Smooth muscle cell (in vitro differentiated cells): ENCODE data around the gene RNF166. TPM values are rescaled to one million over a fixed set of nuclear protein-coding genes. Genes with fewer than 3 reads are reported as not detected.

Experiments
- DNase-seq: peaks from one replicate; lab custom pipeline; 2025; ENCODE audit not compliant: unreplicated experiment; lab: John Stamatoyannopoulos, UW
- H2AFZ ChIP-seq: fragments of 200-600 bp; sonication (generic); 2 replicates; pipeline ENCODE4 v1.6.0; 2016; ENCODE audit warnings: antibody characterized with exemption, low read depth, mild to moderate bottlenecking
- H3F3A ChIP-seq: fragments of 200-600 bp; sonication (generic); 2 replicates; pipeline ENCODE4 v1.6.0; 2017; ENCODE audit warnings: antibody characterized with exemption, low read depth
- H3K27ac ChIP-seq: fragments of 200-600 bp; sonication (generic); 2 replicates; pipeline ENCODE4 v1.5.1; 2016; ENCODE audit warnings: low read depth, mild to moderate bottlenecking
- H3K27me3 ChIP-seq: fragments of 200-600 bp; sonication (generic); 2 replicates; pipeline ENCODE4 v1.6.1; 2016; ENCODE audit warnings: low read depth, mild to moderate bottlenecking
- H3K36me3 ChIP-seq: fragments of 200-600 bp; sonication (generic); 2 replicates; pipeline ENCODE4 v1.5.1; 2016; ENCODE audit warnings: low read depth
- H3K4me1 ChIP-seq: fragments of 200-600 bp; sonication (generic); 2 replicates; pipeline ENCODE4 v1.5.1; 2016; ENCODE audit warnings: low read depth
- H3K4me2 ChIP-seq: fragments of 200-600 bp; sonication (generic); 2 replicates; pipeline ENCODE4 v1.6.0; 2016; ENCODE audit warnings: mild to moderate bottlenecking
- H3K4me3 ChIP-seq: fragments of 200-600 bp; sonication (generic); 2 replicates; pipeline ENCODE4 v1.5.1; 2016; ENCODE audit warnings: mild to moderate bottlenecking
- H3K79me2 ChIP-seq: fragments of 200-600 bp; sonication (generic); 2 replicates; pipeline ENCODE4 v1.6.0; 2016; ENCODE audit warnings: low read depth, mild to moderate bottlenecking
- H3K9ac ChIP-seq: fragments of 200-600 bp; sonication (generic); 2 replicates; pipeline ENCODE4 v1.6.0; 2016; ENCODE audit warnings: low read depth
- H3K9me3 ChIP-seq: fragments of 200-600 bp; sonication (generic); replicated peaks from 2 replicates; pipeline ENCODE4 v1.5.1; 2016; ENCODE audit warnings: low read depth
- H4K20me1 ChIP-seq: fragments of 200-600 bp; sonication (generic); 2 replicates; pipeline ENCODE4 v1.6.0; 2016; ENCODE audit warnings: low read depth
- WGBS: methylation state at CpG from one replicate; pipeline ENCODE4 v1.1.7; 2016; ENCODE audit warnings: low lambda C conversion rate; 5-methylcytosine and 5-hydroxymethylcytosine counted together
- polyA plus RNA-seq: library from polyadenylated mRNA; unstranded; fragments of >200 nt; fragmentation: Nextera tagmentation; extraction: Ambion mirVana; gene quantifications from 2 replicates; pipeline ENCODE4 v1.2.1, GENCODE V29; 2016
- total RNA-seq: library from RNA; depleted of rRNA; stranded (reverse); fragments of >200 nt; gene quantifications from 2 replicates; pipeline ENCODE4 v1.2.3, GENCODE V29; 2014
- TF ChIP-seq, protein P1 (sequence below): fragments of 200-600 bp; sonication (generic); IDR thresholded peaks from 2 replicates; pipeline ENCODE4 v1.5.1; 2017; ENCODE audit warnings: borderline replicate concordance, mild to moderate bottlenecking, antibody characterized with exemption; ENCODE audit not compliant: insufficient read depth, poor library complexity, severe bottlenecking

RNF166 gene
- total and polyA plus RNA-seq, 2 experiments from 2014 or later = 10.1 to 17.3 TPM

DNA sequence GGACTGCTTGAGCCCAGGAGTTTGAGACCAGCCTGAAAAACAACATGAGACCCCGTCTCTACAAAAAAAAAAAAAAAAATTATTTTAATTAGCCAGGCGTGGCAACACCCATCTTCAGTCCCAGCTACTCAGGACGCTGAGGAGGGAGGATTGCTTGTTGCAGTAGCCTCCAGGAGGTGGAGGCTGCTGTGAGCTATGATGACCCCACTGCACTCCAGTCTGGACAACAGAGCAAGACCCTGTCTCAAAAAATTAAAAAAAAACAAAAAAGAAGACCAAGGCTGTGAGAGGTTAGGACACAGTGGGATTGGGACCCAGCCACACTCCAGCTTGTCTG lies 18.6 kb downstream of the RNF166 start:
- Histone ChIP-seq H2AFZ (no peak overlapping the region), H3F3A (no peaks in the 10 kb centered on the region), H4K20me1 (no peaks in the 10 kb centered on the region), H3K9me3 (no peaks in the 10 kb centered on the region), H3K4me1 (peaks cover 14% of the 10 kb centered on the region), H3K9ac (no peak overlapping the region), H3K79me2 (no peaks in the 10 kb centered on the region), H3K4me3 (no peak overlapping the region), H3K27ac (no peak overlapping the region), H3K27me3 (peaks cover 38% of the 10 kb centered on the region), H3K36me3 (no peaks in the 10 kb centered on the region), H3K4me2 (no peak overlapping the region)
- 90% methylated on average over 3 of the region's 3 CpGs for WGBS
- DNase-seq = no peak
- TF ChIP-seq, protein P1, sequence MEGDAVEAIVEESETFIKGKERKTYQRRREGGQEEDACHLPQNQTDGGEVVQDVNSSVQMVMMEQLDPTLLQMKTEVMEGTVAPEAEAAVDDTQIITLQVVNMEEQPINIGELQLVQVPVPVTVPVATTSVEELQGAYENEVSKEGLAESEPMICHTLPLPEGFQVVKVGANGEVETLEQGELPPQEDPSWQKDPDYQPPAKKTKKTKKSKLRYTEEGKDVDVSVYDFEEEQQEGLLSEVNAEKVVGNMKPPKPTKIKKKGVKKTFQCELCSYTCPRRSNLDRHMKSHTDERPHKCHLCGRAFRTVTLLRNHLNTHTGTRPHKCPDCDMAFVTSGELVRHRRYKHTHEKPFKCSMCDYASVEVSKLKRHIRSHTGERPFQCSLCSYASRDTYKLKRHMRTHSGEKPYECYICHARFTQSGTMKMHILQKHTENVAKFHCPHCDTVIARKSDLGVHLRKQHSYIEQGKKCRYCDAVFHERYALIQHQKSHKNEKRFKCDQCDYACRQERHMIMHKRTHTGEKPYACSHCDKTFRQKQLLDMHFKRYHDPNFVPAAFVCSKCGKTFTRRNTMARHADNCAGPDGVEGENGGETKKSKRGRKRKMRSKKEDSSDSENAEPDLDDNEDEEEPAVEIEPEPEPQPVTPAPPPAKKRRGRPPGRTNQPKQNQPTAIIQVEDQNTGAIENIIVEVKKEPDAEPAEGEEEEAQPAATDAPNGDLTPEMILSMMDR = no peak

DNA sequence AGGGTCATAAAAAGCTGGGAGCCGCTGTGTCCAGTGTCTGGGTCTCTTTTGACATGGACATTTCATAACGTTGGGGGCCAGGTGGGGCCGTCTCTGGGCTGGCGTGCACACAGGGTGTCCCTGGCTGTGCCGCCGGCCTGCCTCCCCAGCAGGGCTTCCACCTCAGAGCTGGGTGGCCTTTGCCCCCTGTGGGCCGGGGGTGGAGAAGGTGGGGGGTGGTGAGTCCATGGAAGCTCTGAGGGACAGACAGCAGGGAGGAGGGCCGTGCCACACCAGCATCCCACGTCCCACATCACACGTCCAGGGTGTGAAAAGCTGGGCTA lies 19.0 kb downstream of the RNF166 start:
- Histone ChIP-seq H3K4me3 (no peak overlapping the region), H3K27ac (no peak overlapping the region), H3K79me2 (no peaks in the 10 kb centered on the region), H3K4me1 (peaks cover 14% of the 10 kb centered on the region), H3K9ac (no peak overlapping the region), H3K27me3 (peaks cover 38% of the 10 kb centered on the region), H4K20me1 (no peaks in the 10 kb centered on the region), H3K9me3 (no peaks in the 10 kb centered on the region), H3K4me2 (no peak overlapping the region), H3K36me3 (no peaks in the 10 kb centered on the region), H2AFZ (no peak overlapping the region), H3F3A (no peaks in the 10 kb centered on the region)
- WGBS = 86% methylated on average over 10 of the region's 10 CpGs
- DNase-seq = no peak
- TF ChIP-seq, protein P1 = no peak

DNA sequence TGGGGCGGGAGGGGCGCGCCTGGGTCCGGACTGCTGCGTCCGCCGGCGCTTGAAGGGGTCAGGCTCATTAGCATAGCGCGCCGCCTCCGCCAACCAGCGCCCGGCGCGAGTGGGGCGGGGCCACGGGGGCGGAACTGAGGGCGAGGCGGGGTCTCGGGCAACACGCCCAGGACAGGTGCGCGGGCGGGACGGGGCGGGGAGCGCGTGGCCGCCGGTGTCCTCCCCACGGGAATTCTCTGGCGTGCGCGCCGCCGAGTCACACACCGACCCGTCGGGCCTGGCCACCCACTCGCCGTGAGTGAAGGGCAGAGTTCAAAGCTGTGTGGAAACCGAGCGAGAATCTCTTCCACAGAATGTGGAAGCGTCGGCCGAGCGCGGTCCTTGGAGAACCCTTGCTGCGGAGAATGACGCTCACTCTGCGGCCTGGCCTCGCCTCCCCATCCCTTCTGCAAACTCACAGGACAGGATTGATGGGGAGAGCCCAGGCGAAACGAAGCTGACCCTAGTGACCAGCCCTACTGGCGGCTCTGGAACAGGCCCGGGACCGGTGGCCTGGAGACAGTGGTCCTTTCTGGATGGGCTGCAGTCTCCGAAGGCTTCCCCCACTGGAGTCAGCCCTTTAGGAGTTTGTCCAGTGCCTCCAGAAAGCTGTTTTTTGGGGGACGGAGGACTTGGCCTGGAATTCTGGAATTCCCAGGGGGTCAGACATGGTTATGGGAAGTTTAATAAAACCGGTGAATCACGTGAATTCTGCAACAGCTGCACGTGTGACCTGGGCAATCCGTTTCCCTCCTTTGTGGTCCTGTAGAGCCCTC lies 19.6 kb downstream of the RNF166 start, which contains the start of gene SNAI3:
SNAI3 (minus strand) TSS at position 69 of the 815 bp plus-strand sequence. CDS start 101 bp downstream, outside the sequence.
- TF ChIP-seq, protein P1 = no peak
- DNase-seq = peak; percentile 36
- Histone ChIP-seq H3F3A (no peaks in the 10 kb centered on the region), H3K27ac (no peak within 1 kb of the TSS), H3K79me2 (no peaks in the 10 kb centered on the region), H4K20me1 (no peaks in the 10 kb centered on the region), H3K4me3 (peak within 1 kb of the TSS; percentile 67), H2AFZ (peak within 1 kb of the TSS; percentile 42), H3K36me3 (no peaks in the 10 kb centered on the region), H3K27me3 (peaks cover 38% of the 10 kb centered on the region), H3K4me2 (peak within 1 kb of the TSS; percentile 99), H3K9me3 (no peaks in the 10 kb centered on the region), H3K4me1 (peaks cover 14% of the 10 kb centered on the region), H3K9ac (no peak within 1 kb of the TSS)
- WGBS = 22% methylated on average over 30 of the region's 65 CpGs

DNA sequence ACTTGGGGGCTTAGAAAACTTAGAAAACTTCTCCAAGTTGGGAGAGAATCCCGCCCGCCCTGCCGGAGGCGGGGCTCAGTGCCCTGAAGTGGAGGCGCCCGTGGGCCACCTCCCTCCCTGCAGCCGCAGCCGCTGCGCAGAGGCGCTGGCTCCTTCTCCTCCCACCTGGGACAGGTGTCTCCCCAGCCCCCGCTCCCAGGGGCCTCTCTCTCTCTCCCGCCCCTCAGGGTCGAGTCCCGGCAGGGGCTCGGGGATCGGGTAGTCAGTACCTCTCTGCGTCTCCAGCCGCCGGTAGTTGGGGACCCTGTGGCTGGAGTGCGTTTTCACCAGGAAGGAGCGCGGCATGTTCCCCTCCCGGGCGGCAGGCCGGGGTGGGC lies 20.2 kb downstream of the RNF166 start:
- Histone ChIP-seq H2AFZ (peak overlapping the region; percentile 42), H4K20me1 (no peaks in the 10 kb centered on the region), H3K36me3 (no peaks in the 10 kb centered on the region), H3K4me2 (peak overlapping the region; percentile 99), H3K4me3 (peak overlapping the region; percentile 67), H3K4me1 (peaks cover 14% of the 10 kb centered on the region), H3K9ac (no peak overlapping the region), H3K79me2 (no peaks in the 10 kb centered on the region), H3K27ac (no peak overlapping the region), H3K9me3 (no peaks in the 10 kb centered on the region), H3F3A (no peaks in the 10 kb centered on the region), H3K27me3 (peaks cover 38% of the 10 kb centered on the region)
- 0% methylated on average over 9 of the region's 25 CpGs for WGBS
- TF ChIP-seq, protein P1 = no peak
- DNase-seq = no peak
